LNCAP (cell line): ENCODE results near the gene JAK1.

Source experiments
- CTCF ChIP-seq: fragments of 450-650 bp; IDR thresholded peaks from 2 replicates; pipeline ENCODE4 v1.5.1; 2017; ENCODE audit warnings: mild to moderate bottlenecking

Gene JAK1

DNA sequence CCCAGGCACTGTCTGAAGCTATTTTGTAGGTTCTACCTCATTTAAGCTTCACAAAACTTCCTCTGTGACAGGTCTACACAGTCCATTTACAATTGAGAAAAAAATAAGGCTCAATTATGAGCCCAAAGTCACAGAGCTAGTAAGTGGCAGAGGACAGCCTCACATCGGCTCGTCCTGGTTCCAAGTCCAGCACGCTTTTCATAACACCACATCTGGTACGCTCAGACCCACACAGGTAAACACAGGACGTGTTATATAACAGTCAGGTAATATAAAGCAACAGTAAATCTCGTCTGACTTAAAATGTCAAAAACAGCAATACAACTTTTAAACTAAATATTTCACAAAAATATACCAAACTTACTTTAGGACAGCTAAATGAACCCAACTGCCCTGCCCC is 13.1 kb downstream of the JAK1 start:
- no peak for TF ChIP-seq CTCF

DNA sequence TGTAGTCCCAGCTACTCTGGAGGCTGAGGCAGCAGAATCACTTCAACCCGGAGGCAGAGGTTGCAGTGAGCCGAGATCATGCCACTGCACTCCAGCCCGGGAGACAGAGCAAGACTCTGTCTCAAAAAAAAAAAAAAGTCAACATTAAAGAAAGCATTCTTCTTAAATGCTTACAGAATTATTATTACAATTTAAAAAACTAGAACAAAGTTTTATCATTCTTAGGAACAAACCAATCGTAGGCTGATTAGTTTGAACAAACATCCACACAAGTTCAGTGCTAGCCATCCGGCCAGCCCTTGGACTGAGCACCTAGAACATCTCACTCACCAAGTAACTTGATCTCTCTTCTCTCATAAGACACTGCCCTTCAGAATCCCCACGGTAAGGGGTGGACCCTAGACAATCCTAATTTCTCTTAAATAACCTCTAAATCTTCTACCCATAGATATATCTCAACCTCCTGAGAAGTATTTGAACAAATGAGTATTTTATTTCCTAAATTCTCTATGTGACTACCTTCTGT is 16.0 kb downstream of the JAK1 start:
- TF ChIP-seq CTCF, result no peak

DNA sequence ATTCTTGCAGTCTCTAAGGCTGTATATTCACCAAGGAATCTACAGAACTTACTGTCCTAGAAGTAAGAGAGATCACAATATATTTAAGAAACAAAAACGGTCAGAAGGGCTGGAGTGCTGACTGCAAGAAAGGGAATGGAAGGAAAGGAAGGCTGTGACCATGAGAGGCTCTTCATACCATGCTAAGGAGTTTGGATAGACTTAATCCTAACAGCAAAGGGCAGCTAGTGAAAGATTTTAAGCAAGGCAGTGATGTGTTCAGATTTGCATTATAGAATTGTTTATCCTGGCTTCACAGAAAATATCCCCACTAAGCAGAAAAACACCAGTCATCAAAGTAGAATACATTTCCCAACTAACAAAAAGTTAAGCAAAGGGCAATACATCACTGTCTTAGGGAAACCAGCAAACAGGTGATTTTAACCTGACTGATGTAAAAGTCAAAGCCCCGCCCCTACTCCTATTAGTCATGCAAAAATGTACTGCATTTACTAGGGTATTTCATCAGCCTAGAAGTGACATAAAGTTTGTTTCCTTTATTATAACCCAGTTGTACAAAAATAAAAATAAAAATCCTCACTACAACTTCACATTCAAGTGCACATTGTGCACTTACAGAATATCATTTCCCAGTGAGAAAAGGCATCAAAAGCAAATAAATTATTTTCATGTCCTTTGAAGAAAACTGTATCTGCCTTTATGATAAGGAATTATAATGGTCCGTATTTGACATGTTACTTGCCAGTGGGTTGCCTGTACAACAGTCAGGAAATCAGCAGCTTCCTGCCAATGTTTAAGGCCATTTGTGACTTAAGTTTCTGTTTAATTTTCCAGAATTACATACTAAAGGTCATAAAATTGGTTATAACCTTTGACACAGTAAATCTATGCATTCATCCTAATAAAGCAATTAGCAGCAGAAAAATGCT is 17.2 kb downstream of the JAK1 start:
- no peak for TF ChIP-seq CTCF

- TF ChIP-seq CTCF, result no peak
Observed at GRCh38 chr1:64948216-64948615, 18.1 kb downstream of the JAK1 start.

DNA sequence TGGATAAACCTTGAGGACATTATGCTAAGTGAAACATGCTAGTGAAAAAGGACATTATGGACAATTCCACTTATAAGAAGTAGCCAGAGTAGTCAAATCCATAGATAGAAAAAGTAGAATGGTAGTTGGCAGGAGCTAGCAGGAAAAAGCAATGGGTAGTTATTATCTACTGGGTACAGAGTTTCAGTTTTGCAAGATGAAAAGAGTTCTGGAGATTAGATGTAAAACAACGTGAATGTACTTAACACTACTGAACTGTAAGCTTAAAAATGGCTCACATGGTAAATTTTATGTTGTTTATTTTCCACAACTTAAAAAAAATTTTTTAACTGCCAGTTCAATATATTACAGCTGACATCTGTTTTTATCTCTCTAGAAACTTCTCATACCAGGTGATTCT is 19.4 kb downstream of the JAK1 start:
- TF ChIP-seq CTCF, result no peak

- TF ChIP-seq CTCF, result no peak
Observed at GRCh38 chr1:64944913-64945312, 21.4 kb downstream of the JAK1 start.

GRCh38 chr1:64942675-64943074 is 23.7 kb downstream of the JAK1 start:
- no peak for TF ChIP-seq CTCF
